GM21825 (cell line): Measurements from ENCODE around the gene CTU2.

ENCODE experiments used
- ATAC-seq: cut with Tn5 transposase; IDR thresholded peaks from one replicate; pipeline ENCODE4 v1.9.1; 2021; ENCODE audit warnings: mild to moderate bottlenecking, moderate library complexity; ENCODE audit not compliant: unreplicated experiment

CTU2 gene

DNA sequence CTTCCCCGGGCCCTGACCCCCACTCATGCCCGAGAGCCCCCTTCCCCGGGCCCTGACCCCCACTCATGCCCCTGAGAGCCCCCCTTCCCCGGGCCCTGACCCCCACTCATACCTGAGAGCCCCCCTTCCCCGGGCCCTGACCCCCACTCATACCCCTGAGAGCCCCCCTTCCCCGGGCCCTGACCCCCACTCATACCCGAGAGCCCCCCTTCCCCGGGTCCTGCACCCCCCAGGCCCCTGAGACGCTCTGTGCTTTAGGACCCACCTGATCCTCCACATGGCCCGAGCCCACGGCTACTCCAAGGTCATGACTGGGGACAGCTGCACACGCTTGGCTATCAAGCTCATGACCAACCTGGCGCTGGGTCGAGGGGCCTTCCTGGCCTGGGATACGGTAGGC lies 6.8 kb downstream of the CTU2 start:
- ATAC-seq: no peak

DNA sequence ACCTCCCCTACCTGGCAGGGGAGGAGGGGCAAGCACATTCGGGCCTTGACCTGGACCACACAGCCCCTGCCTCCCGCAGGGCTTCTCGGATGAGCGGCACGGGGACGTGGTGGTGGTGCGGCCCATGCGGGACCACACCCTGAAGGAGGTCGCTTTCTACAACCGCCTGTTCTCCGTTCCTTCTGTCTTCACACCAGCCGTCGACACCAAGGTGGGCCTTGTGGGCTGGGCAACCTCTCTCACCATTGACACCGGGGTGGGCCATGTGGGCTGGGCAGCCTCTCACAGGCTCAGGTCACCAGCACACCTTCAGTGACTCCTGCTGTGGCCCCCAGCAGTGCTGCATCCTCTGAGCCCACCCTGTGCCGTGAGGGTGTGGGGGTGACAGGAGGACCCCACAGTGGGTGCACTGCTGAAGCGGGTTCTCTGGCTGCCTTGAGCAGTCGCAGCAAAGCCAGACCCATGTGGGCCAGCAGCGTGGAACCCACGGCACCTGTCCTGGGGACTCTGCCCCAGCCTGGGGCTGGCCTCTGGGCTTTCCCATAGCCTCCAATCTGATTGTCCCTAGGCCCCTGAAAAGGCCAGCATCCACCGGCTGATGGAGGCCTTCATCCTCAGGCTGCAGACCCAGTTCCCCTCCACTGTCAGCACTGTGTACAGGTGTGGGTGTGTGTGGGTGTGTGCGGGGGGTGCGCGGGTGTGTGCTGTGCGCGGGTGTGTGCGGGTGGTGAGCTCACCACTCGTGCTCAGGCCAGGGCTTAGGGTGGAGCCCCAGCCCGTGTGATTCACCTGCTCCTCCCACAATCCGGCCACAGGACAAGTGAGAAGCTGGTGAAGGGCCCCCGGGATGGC lies 7.5 kb downstream of the CTU2 start:
- ATAC-seq: no peak

- ATAC-seq: no peak
Measured at GRCh38 chr16:88714420-88715302, 8.4 kb downstream of the CTU2 start.

DNA sequence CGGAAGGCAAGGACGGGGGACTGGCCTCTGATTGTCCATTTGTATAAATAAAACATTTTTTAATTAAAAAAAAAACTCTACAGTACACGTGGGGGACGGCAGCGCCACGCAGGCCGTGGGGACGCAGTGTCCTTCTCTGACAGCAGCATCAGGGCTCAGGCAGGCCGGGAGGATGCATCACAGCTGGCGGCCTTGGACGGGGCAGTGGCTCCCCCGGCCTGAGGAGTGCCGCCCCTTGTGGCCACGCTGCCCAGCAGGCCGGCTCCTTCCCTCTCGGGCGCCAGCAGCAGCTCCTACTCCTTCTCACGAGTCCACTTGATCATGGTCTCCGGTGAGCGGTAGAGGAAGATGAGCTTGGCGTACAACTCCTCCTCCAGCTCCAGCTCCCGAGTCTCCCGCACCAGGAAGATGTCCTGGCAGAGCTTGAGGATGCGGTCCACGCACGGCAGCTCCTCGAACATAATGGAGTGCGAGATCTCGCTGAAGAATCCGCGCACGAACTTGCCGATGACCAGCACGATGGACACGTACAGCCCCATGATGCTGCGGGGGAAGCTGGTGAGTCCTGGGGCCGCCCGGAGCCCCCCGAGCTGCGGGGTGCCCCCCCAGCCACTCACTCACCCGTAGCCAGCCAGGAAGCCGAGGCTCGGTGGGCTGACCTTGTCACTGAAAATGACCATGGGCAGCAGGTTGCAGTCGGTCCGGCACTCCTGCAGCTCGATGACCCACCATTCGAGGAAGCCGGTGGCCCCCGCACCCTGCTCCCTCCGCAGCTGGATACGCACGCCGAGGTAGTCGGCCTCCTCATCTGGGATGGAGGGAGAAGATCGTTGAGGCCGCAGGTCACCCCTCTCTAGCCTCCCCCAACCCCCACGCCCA lies 9.2 kb downstream of the CTU2 start:
- no peak for ATAC-seq

GRCh38 chr16:88716201-88716600 lies 9.9 kb downstream of the CTU2 start:
- no peak for ATAC-seq

DNA sequence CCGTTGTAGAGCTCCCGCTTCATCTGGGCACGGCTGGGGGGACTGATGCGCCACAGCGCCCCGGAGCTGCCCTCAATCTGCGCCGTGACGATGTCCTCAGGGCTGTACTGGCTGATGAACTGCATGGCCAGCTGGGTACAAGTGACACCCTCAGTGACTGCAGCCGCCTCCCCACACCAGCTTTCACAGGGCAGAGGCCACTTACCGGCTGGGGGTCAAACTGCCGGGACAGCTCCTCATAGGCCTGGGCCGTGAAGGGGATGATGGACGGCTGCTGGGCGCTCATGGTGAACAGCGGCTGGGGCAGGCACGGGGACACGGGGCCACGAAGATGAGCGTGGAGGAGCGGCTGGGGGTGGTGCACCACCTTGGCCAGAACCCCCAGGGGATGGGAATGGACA lies 10.3 kb downstream of the CTU2 start:
- no peak for ATAC-seq

DNA sequence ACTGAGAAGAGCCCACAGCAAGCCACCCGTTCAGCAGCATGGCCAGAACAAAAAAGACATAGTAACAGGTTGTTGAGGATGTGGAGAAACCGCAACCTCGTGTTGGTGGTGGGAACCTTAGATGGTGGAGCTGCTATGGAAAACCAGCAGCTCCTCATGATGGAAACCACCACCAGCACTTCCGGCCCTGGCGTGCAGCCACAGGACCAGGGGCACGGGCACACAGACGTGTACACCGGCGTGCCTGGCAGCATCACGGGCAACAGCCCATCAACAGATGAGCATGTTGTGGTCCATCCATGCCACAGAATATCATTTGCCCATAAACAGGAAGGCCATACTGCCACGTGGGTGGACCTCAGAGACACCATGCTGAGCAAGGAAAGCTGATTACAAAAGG lies 11.9 kb downstream of the CTU2 start:
- ATAC-seq: no peak

- no peak for ATAC-seq
Measured at GRCh38 chr16:88719267-88719932, 13.1 kb downstream of the CTU2 start.

- no peak for ATAC-seq
Measured at GRCh38 chr16:88719933-88720296, 13.6 kb downstream of the CTU2 start.

DNA sequence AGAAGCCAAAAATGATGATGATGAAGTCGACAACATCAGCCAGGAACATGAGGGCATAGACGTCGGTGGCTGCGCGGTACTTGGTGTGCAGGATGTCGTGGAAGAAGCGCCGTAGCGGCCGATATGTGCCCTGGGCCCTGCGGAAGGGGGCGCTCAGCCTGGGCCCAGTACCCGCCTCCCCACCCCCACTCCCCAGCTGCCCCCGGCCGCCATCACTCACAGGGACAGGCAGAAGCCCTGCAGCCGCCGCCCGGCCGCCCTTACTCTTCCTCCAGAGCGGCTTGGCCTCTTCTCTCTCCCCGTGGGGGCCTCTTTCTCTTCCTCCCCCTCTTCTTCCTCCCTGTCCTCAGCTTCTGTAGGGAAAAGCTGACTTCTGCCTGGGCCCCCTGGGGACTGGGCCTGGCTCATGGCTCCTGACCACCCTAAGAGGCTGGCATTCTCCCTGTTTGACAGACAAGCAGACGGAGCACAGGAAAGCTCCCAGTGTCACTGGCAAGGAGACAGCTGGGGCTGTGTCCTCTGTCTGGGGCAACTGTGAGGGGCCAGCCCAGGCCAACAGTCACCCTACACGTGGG lies 14.2 kb downstream of the CTU2 start:
- ATAC-seq: no peak

DNA sequence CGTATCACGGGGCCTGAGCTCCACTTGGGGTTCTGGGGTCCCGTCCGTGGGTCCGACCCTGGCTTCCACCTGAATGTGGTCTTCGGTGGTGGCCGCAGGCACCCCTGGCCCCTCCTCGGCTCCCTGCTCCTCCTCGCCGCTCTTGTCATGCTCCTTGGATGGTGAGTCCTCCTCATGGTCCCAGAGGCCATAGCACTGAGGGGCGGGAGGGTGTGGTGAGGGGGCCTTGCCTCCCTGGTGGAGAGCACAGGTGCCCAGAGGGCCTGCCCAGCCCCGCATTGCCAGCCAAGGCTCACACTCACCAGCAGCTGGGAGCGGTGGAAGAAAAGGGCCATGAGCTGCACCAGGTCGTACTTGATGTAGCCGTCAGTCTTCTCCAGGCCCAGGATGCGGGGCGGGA lies 14.9 kb downstream of the CTU2 start:
- ATAC-seq: no peak

DNA sequence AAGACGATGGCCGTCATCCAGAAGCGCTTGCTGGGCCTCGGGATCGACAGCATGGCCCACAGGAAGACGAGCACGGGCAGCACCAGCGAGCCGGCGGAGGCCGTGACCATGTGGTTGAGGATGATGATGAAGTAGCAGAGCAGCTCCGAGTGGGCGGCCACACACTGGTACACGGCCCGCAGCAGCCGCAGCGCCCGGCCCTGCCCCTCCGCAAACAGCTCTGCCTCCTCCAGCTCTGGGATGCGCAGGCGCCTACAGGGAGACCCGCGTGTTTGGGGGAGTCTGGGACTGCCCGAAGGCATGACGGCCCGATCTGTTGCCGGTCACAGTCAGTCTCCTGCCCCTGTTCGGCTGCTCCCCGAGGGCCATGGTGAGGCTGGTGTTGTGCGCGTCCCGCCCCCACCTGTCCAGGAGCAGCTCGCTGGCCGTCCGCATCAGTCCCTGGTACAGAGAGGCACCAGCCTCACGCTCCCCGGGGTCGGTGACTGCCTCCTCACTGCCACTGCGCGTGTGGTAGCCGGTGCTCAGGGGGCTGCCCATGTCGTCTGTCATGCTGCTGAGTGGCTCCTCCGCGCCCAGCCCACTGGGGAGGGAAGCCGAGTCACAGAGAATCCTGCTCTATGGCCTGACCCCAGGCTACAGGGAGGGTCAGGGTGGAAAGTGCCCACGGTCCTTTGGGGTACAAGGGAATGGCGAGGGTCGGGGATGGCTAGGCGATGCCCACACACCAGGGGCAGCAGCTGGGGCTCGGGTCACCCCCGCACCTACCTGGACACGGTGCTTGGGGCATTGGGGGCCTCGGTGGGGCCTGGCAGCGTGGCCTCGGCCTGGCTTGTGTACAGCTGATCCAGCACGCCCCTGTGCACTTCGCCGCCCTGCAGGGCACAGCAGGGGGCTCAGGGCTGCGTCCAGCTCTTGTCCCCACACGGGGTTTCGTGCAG lies 15.8 kb downstream of the CTU2 start:
- ATAC-seq: no peak

DNA sequence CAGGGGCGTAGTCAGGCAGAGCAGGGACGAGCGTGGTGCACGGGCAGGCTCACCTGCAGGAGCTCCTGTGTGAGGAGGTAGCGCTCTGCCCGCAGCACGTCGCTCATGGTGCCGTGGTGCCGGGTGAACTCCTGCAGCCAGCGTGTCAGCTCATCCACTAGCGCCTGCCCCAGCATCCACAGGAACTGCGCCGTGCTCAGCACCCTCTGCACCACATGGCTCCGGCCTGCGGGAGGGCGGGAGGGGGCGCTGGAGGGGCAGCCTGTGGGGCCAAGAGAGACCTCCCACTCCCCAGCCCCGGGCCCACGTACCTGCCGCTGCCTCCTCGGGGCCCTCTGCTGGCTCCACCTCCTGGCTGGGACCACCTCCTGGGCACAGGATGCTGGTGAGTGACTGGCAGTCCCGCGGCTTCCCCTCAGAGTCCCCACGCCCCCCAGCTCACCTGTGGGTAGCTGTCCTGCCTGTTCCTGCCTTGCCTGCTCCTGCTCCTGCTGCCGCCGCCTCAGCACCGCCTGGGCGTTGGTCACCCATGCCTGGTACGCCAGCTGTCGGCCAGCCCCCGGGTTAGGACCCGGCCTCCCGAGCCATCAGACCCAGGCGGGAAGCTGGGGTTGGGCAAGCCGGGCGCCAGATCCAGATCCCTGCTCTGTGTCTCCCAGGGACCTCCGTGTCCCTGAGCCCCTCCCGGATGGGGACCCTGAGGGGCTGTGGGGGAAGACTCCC lies 16.6 kb downstream of the CTU2 start:
- no peak for ATAC-seq

GRCh38 chr16:88723507-88723887 lies 17.2 kb downstream of the CTU2 start:
- ATAC-seq: no peak

DNA sequence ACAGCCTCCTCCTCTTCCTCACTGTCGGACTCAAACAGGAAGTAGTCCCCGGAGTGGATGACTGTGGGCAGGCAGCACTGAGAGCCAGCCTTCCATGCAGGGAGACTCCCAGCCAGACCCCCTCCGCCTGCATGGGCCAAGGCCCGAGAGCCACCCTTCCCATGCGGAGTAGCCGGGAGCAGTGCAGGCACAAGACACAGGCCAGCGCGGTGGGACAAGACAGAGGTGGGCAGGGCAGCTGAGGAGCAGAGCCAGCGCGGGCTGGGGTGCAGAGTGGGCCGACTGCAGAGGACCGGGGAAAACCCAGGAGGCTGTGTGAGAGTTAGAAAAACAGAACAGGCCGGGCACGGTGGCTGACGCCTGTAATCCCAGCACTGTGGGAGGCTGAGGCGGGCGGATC lies 17.6 kb downstream of the CTU2 start:
- no peak for ATAC-seq

GRCh38 chr16:88724855-88725555 lies 18.7 kb downstream of the CTU2 start:
- no peak for ATAC-seq

- no peak for ATAC-seq
Measured at GRCh38 chr16:88725609-88726407, 19.5 kb downstream of the CTU2 start.
